Chondrocyte (in vitro differentiated cells): Measurements from ENCODE around the gene DNM3. TPM values are rescaled to one million over a fixed set of nuclear protein-coding genes. Genes with fewer than 3 reads are reported as not detected.
A peak's percentile ranks its signal among the peaks of the same experiment; 100 is the strongest.

Experiments
- DNase-seq: peaks from one replicate; pipeline ENCODE4 v3.0.0; 2021; ENCODE audit warnings: mixed read lengths, low spot score
- H3K27ac Mint-ChIP-seq: one replicate; pipeline ENCODE4 v1.8.0; 2021; ENCODE audit warnings: mild to moderate bottlenecking, moderate library complexity, mixed read lengths; ENCODE audit not compliant: unreplicated experiment
- H3K27me3 Mint-ChIP-seq: 2 replicates; pipeline ENCODE4 v1.8.0; 2021; ENCODE audit warnings: low read depth, mixed read lengths
- H3K36me3 Mint-ChIP-seq: 2 replicates; pipeline ENCODE4 v1.8.0; 2021; ENCODE audit warnings: low read depth, mixed read lengths
- H3K4me1 Mint-ChIP-seq: 2 replicates; pipeline ENCODE4 v1.8.0; 2021; ENCODE audit warnings: low read depth, mild to moderate bottlenecking, mixed read lengths
- H3K4me3 Mint-ChIP-seq: one replicate; pipeline ENCODE4 v1.8.0; 2021; ENCODE audit warnings: mild to moderate bottlenecking, moderate library complexity, mixed read lengths; ENCODE audit not compliant: unreplicated experiment
- H3K9me3 Mint-ChIP-seq: 2 replicates; pipeline ENCODE4 v1.8.0; 2021; ENCODE audit warnings: low read depth, mixed read lengths
- CTCF ChIP-seq: fragments of 200-600 bp; sonication (generic); IDR thresholded peaks from 2 replicates; pipeline ENCODE4 v1.5.0; 2021; ENCODE audit warnings: antibody characterized with exemption, mild to moderate bottlenecking, moderate library complexity
- total RNA-seq: library from RNA; stranded (reverse); gene quantifications from 3 replicates; pipeline ENCODE4 v1.2.1, GENCODE V29; 2021

Gene DNM3
- total RNA-seq, 1 donor from 2014 or later = 12.4 TPM

DNA sequence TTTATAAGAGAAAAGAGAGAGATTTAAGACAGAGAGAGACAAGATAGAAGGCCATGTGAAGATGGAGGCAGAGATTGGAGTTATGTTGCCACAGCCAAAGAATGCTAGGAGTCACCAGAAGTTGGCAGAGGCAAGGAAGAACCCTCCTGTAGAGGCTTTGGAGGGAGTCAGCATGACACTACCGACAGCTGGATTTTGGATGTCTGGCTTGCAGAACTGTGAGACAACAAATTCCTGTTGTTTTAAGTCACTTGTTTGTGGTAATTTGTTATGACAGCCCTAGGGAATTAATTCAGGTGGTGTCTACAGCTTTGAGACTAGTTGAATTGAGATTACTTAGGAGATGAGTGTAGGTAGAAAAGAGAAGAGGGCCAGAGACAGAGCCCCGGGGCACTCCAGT lies 158.5 kb downstream of the DNM3 start:
- Mint-ChIP-seq H3K27me3 (no peaks in the 10 kb centered on the region), H3K9me3 (no peaks in the 10 kb centered on the region), H3K4me1 (peaks cover 15% of the 10 kb centered on the region), H3K4me3 (no peak overlapping the region), H3K36me3 (no peaks in the 10 kb centered on the region), H3K27ac (no peak overlapping the region)
- no peak for TF ChIP-seq CTCF
- DNase-seq = no peak

DNA sequence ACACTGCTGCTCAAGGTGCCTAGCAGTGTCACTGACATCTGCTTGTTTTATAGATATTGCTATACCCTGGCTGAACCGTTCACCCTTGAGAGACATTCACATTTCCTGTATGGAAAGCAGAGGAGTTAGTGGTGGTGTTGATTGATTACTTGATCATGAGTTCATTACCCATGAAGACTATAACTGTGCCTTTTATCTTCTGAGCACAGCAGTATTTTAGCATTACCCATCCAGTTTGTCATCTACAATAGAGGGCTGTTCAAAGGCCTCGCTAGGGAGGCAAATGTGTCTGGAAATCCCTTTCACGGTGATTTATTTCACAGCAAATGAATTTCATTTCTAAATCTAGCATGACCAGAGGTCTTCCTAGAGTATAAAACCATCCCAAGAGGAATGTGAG lies 160.0 kb downstream of the DNM3 start:
- H3K27ac Mint-ChIP-seq = no peak overlapping the region

DNA sequence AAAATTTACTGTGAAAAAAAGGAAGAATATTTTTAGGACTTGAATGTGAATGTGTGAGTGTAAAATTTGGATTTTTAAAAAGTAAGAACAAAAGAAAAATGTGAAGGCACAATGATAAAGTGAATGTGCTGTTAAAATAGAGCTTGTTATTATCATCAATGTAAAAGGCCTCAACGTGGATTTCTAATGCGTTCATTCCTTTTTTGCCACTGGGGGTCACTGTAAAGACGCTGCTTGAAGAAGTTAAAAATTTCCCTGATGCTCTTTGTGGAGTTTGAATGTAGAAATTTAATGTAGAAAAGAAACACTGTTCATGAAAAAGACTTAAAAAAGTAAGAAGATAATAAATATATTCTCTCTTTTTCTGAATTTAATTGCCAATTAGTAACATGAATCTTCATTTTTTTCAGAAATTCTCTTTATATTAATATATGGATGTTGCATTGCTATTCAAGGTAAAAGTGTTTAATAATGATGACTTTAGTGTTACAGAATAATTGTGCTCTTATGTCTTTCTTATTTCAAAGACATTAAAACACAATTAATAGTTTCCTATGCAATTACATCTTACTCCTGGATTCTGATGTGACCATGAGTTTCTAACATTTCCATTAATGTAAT lies 161.5 kb downstream of the DNM3 start:
- Mint-ChIP-seq H3K27ac (no peak overlapping the region), H3K9me3 (no peaks in the 10 kb centered on the region), H3K4me3 (no peak overlapping the region), H3K4me1 (peaks cover 18% of the 10 kb centered on the region), H3K36me3 (no peaks in the 10 kb centered on the region), H3K27me3 (no peaks in the 10 kb centered on the region)
- peak; percentile 98 for TF ChIP-seq CTCF
- DNase-seq = no peak

More for the DNA sequence above, 160.0 kb downstream of the DNM3 start:
- peaks cover 18% of the 10 kb centered on the region for H3K4me1 Mint-ChIP-seq
- H3K27me3 Mint-ChIP-seq = no peaks in the 10 kb centered on the region
- no peak for TF ChIP-seq CTCF
- no peak overlapping the region for H3K4me3 Mint-ChIP-seq
- H3K9me3 Mint-ChIP-seq = no peaks in the 10 kb centered on the region
- H3K36me3 Mint-ChIP-seq = no peaks in the 10 kb centered on the region
- DNase-seq = no peak

- H3K27me3 Mint-ChIP-seq = no peaks in the 10 kb centered on the region
- H3K27ac Mint-ChIP-seq = peak overlapping the region; percentile 23
- DNase-seq = no peak
Measured at GRCh38 chr1:172003766-172004530, 162.7 kb downstream of the DNM3 start.

More at GRCh38 chr1:172003766-172004530, 162.7 kb downstream of the DNM3 start:
- Mint-ChIP-seq H3K36me3 (no peaks in the 10 kb centered on the region), H3K9me3 (no peaks in the 10 kb centered on the region), H3K4me1 (peaks cover 18% of the 10 kb centered on the region), H3K4me3 (no peak overlapping the region)
- TF ChIP-seq CTCF = no peak
